IPS-18c (cell line): ENCODE data around the gene MEGF11.

Source experiments
- H3K4me3 ChIP-seq: 2 replicates; pipeline ENCODE4 v1.7.0; 2013; ENCODE audit warnings: low read depth, mild to moderate bottlenecking, low read length, moderate library complexity; ENCODE audit not compliant: insufficient read depth
- H3K9me3 ChIP-seq: one replicate; pipeline ENCODE4 v1.6.1; 2013; ENCODE audit warnings: mild to moderate bottlenecking, low read length, moderate library complexity; ENCODE audit not compliant: control insufficient read depth, insufficient read depth

The MEGF11 gene

DNA sequence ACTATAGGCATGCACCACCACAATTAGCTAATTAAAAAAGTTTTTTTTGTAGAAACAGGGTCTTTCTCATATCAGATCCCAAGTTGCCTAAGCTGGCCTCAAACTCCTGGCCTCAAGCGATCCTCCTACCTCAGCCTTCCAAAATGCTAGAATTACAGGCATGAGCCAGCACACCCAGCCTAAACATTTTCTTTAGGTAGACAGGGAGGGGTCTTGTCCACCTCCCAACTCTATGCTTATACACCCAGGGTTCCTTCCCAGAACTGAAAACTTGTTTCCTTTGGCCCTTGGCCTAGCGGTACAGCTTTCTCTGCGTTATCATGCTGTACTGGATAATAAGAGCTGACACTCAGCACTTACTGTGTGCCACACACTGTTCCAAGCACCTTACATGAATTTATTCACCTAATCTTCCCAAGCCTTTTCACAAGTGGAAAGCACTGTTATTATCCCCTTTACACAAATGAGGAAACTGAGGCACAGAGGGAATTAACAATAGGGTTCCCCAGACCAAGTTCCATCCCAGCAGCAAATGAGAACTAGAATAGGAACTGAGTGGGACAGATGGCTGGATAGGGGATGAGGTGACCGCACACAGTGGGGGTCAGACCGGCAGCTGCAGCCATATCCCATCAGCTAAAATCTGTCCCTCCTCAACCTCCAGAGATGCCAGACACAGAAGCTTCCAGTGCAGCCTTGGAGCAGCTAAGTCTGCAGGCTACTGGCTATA is 150.8 kb downstream of the MEGF11 start:
- no peaks in the 10 kb centered on the region for H3K9me3 ChIP-seq
- H3K4me3 ChIP-seq, result no peak overlapping the region

DNA sequence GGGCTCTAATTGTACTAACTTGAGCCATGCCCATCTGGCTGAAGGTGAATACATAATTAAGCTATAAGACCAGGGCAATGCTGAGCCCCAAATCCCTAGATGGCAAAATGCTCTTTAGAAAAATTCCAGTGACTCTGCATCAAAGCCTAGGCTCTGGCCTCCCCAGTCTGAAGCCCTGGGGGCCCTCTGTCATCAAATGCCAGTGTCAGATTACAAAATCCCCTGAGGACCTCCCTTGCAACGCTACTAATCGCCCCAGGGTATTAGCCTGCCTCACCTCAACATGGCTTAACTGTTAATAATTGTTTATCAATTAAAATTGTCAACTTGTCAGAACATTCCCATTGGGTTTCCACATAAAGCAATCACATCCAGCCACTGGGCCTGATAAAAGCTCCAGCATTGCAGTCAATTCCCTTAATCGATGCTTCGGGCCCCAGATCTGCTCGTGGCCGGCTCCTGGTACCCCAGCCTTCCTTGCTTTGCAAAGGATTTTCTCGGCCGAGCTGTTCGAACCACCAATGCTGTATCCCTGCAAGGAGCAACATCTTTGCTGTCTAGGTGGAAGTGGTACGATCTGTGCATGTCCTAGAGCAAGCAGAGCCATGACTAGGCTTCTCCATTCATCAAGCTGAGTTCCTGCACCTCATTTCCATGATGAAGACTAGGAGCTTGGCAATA is 151.7 kb downstream of the MEGF11 start:
- Histone ChIP-seq H3K4me3 (no peak overlapping the region), H3K9me3 (no peaks in the 10 kb centered on the region)

- H3K4me3 ChIP-seq, result no peak overlapping the region
Measured at GRCh38 chr15:66100761-66101160, 152.8 kb downstream of the MEGF11 start.

GRCh38 chr15:66099950-66100671 is 153.4 kb downstream of the MEGF11 start:
- H3K4me3 ChIP-seq, result no peak overlapping the region
- H3K9me3 ChIP-seq, result no peaks in the 10 kb centered on the region

More at GRCh38 chr15:66100761-66101160, 152.8 kb downstream of the MEGF11 start:
- no peaks in the 10 kb centered on the region for H3K9me3 ChIP-seq

GRCh38 chr15:66098022-66098363 is 155.6 kb downstream of the MEGF11 start:
- no peaks in the 10 kb centered on the region for H3K9me3 ChIP-seq
- no peak overlapping the region for H3K4me3 ChIP-seq

DNA sequence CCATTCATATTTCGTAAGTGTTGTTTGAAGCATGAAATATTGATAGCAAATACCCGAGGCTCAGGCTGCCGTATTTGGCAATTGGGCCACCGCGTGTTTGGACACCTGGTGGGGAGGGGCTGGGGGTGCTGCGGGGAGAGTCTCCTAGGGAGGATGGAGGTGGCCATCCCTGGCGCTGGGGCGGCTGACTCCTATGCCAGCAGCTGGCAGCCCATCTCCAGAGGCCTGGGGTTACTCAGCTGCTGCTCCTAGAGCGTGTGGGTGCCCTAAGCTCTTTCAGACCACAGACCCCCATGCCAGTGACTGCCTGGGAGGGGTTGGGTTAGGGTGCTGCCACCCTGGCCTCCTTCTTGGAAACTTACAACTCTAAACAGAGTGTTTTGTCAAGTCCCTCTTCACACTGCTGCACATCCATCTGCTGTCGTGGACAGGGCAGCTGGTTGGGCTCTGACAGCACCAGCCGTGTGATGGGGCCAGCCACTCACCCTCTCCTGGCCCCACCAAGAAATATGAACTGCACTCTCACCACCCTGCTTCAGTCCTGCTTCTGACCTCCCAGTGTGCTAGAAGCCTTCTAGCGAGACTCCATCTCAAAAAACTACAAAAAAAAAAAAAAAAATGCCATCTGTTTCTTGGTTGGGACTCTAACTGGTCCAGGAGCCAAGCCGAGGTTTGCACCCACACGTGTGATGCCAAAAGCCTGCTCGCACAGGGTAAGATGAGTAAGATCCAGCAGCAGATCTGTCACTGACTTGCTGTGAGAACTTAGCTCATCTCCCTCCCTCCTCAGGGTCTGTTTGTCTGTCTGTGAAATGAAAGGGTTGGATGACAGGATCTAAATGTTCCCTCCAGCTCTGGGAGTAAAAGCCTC is 156.2 kb downstream of the MEGF11 start:
- H3K4me3 ChIP-seq, result no peak overlapping the region
- H3K9me3 ChIP-seq, result no peaks in the 10 kb centered on the region

- Histone ChIP-seq H3K9me3 (no peaks in the 10 kb centered on the region), H3K4me3 (no peak overlapping the region)
Measured at GRCh38 chr15:66096688-66097058, 156.9 kb downstream of the MEGF11 start.

DNA sequence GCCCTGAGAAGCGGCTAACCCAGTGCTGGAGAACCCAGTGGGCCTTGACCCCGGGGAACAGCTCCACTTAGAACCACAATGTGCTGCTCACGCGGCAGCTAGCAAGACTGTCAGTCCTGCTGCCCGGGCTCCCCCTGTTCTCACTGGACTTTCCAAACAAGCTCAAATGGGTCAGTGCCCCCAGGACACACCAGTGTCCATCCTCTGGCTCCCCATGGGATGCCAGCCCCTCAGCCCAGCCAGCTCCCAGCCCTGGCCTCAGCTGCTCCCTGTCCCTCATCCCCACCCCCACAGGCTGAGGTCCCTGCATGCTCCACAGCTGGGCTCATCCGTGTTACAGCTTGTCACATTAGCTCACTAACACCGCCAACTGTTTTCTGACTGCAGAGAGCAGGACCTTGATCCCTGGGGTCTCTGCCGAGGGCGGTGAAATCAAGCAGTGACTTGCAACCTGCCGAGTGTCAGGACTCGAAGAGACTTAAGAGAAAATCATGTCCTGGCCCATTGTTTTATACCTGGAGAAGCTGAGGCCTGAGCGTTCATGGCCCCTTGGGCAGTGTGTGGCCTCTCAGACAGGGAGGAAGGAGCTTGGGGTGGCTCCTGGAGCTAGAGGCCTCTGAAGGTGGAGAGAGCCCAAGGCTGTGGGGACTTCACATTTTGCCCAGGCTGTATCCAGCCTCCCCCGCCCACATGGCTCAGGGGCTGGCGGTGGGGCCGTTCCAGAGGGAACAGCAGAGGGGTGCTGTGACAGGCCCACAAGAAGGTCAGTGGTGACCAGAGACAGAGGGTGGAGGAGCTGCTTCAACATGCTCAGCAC is 157.5 kb downstream of the MEGF11 start:
- no peaks in the 10 kb centered on the region for H3K9me3 ChIP-seq
- no peak overlapping the region for H3K4me3 ChIP-seq

DNA sequence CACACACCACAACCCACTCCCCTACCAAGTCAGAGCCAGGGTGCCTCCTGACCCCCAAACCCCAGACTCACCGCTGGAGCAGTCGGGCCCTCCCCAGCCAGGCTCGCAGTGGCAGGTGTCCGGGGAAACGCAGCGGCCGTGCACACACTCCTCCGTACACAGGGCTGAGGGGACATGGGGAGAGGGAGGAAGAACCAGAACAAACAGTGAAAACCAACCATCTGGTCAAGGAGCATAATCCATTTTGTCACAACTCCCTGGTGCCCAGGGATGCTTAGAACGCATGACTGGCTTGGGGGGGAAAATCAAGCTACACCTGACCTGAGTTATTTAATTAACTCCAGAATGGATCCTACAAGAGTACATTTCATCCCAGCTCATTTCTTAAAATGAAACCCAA is 159.2 kb downstream of the MEGF11 start:
- Histone ChIP-seq H3K9me3 (no peaks in the 10 kb centered on the region), H3K4me3 (no peak overlapping the region)

GRCh38 chr15:66092053-66093016 is 161.2 kb downstream of the MEGF11 start:
- H3K4me3 ChIP-seq, result no peak overlapping the region
- H3K9me3 ChIP-seq, result no peaks in the 10 kb centered on the region

- H3K9me3 ChIP-seq, result peaks cover 3% of the 10 kb centered on the region
- no peak overlapping the region for H3K4me3 ChIP-seq
Measured at GRCh38 chr15:66089509-66089908, 164.0 kb downstream of the MEGF11 start.

GRCh38 chr15:66089049-66089448 is 164.5 kb downstream of the MEGF11 start:
- Histone ChIP-seq H3K9me3 (peaks cover 3% of the 10 kb centered on the region), H3K4me3 (no peak overlapping the region)

- no peak overlapping the region for H3K4me3 ChIP-seq
- peaks cover 3% of the 10 kb centered on the region for H3K9me3 ChIP-seq
Measured at GRCh38 chr15:66085128-66085527, 168.4 kb downstream of the MEGF11 start.

DNA sequence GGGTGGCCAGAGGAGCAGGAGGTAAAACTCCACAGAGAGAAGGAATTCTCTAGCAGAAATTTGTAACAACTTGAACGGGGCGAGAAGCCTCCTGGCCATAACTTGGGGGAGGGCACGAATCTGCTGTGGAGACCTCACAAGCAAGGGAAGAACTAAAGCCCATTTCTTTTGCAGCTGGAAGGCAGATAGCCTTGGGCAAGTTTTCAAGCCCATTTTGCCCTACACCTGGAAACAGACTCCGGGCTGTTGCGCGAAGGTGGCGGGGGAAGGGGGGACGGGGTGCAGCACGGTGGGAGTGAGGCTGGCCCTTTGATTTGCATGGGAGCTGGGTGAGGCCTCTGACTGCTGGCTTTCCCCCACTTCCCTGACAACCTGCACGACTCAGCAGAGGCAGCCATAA is 168.8 kb downstream of the MEGF11 start:
- no peak overlapping the region for H3K4me3 ChIP-seq
- H3K9me3 ChIP-seq, result peaks cover 3% of the 10 kb centered on the region

DNA sequence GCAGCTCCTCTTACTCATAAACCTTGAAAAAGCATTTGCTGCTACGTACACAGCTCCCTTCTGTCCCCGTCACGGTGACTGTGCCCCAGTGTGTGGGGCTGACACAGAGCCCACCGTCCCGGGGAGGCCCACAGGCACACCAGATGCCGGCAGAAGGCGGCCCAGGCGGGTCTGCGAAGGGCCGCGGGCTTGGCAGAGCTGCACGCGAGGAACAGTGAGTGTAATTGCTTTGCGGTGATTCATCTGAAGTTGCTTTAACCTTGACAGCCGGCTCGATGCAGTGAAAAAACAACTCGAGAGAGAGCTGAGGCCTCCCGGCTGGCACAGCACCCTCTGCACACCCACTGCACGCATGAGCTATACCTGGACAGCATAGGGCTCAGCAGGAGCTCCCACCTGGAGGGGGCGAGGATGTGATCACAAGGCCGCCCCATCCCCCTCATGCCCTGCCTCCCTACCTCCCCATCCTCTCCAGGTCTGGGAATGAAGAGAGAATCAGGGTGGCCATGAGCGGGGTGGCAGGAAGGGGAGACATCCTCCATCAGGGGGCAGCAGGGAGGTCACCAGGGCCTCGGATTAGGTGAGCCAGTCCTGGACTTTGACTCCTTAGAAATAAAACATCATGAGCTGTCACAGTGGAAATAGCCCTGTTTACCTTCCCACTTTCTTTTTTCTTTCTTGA is 172.7 kb downstream of the MEGF11 start:
- Histone ChIP-seq H3K4me3 (no peak overlapping the region; the same call in 1 of the 2 replicates), H3K9me3 (peaks cover 3% of the 10 kb centered on the region)
